Ascending aorta (tissue), 2 donors: ENCODE results near the gene MEGF11. TPM values are rescaled to one million over a fixed set of nuclear protein-coding genes. Genes with fewer than 3 reads are reported as not detected.

Source experiments
- DNase-seq, 2 donors: peaks; one replicate each; pipeline ENCODE4 v3.0.0-alpha.2; 2019; ENCODE audit warnings: low spot score in 2 of 2
- H3K27ac ChIP-seq, 2 donors: fragments of 200-600 bp; sonication (generic); one replicate each; pipeline ENCODE4 v1.5.1; 2016 to 2017; ENCODE audit warnings: mild to moderate bottlenecking in 1 of 2
- H3K27me3 ChIP-seq: fragments of 200-600 bp; sonication (generic); one replicate; pipeline ENCODE4 v1.5.1; 2017
- H3K36me3 ChIP-seq, 2 donors: fragments of 200-600 bp; sonication (generic); one replicate each; pipeline ENCODE4 v1.5.1; 2016
- H3K4me1 ChIP-seq, 2 donors: fragments of 200-600 bp; sonication (generic); one replicate each; pipeline ENCODE4 v1.5.1; 2016 to 2017; ENCODE audit warnings: mild to moderate bottlenecking in 1 of 2
- H3K4me3 ChIP-seq, 2 donors: fragments of 200-600 bp; sonication (generic); one replicate each; pipeline ENCODE4 v1.5.1; 2016 to 2017; ENCODE audit warnings: mild to moderate bottlenecking in 1 of 2
- H3K9me3 ChIP-seq, 2 donors: fragments of 200-600 bp; sonication (generic); one replicate each; pipeline ENCODE4 v1.5.1; 2016
- intact Hi-C: fragments of 100-400 bp; cut with DNase I; formaldehyde crosslinking; loops from one replicate; pipeline ENCODE4 v1.15.1; 2023
- total RNA-seq: library from RNA; depleted of rRNA; stranded (reverse); fragments of >200 nt; gene quantifications from one replicate; pipeline ENCODE4 v1.1.0, GENCODE V29; 2016
- TF ChIP-seq, protein P1 (sequence below), 3 experiments: fragments of 200-600 bp in 2 of 3; fragments of 450-650 bp in 1 of 3; sonication (generic) in 2 of 3; IDR thresholded peaks; one replicate each; pipeline ENCODE4 v1.5.1; 2016 to 2019; ENCODE audit warnings: antibody characterized with exemption in 3 of 3, mild to moderate bottlenecking in 1 of 3, moderate library complexity in 1 of 3

Gene MEGF11
- total RNA-seq, 1 donor from 2014 or later = not detected

DNA sequence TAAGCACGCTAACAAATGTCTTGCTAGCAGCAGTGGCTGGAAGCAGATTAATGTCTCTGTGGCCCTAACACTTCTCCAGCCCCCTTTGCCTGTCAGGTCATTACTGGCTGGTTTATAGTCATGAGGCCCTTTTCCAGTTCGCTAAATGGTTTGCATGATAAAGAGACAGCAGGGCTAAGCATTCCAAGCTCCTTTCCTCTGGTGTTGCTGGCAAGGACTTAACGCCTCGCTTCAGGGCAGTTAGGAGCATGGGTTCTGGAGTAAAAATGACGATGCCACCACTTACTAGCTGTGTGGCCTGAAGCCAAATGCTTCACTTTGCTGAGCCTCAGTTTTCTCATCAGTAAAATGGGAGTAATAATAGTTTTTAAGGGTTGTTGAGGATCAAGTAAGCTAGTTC lies 185.9 kb downstream of the MEGF11 start:
- Histone ChIP-seq H3K4me3 (no peak overlapping the region), H3K27me3 (no peaks in the 10 kb centered on the region), H3K36me3 (no peaks in the 10 kb centered on the region), H3K27ac (no peak overlapping the region), H3K9me3 (no peaks in the 10 kb centered on the region), H3K4me1 (no peaks in the 10 kb centered on the region)
- intact Hi-C loops = no loop called here
- TF ChIP-seq, protein P1, sequence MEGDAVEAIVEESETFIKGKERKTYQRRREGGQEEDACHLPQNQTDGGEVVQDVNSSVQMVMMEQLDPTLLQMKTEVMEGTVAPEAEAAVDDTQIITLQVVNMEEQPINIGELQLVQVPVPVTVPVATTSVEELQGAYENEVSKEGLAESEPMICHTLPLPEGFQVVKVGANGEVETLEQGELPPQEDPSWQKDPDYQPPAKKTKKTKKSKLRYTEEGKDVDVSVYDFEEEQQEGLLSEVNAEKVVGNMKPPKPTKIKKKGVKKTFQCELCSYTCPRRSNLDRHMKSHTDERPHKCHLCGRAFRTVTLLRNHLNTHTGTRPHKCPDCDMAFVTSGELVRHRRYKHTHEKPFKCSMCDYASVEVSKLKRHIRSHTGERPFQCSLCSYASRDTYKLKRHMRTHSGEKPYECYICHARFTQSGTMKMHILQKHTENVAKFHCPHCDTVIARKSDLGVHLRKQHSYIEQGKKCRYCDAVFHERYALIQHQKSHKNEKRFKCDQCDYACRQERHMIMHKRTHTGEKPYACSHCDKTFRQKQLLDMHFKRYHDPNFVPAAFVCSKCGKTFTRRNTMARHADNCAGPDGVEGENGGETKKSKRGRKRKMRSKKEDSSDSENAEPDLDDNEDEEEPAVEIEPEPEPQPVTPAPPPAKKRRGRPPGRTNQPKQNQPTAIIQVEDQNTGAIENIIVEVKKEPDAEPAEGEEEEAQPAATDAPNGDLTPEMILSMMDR (IDR thresholded peaks at IDR 0.05) = no peak
- no peak for DNase-seq

DNA sequence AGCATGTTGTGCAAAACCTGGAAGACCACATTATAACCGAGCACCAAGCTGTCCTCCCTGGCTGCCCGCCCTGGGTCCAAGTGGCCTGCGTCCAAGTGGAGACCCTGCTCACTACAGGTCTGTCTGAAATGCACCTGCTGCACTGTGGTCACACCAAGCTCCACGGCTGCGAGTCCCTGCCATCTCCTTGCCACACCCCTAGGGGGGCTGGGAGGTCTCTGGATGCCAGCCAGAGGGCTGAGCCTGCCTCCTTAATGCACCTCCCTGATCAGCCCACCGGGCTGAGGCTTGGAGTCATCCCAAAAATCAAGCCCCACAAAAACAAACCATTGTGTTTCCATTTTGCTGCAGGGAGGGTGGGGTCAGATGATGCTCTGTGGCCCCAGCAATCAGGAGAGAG lies 187.1 kb downstream of the MEGF11 start:
- TF ChIP-seq, protein P1 (IDR thresholded peaks at IDR 0.05) = no peak
- H3K4me3 ChIP-seq = no peak overlapping the region
- no peaks in the 10 kb centered on the region for H3K27me3 ChIP-seq
- H3K4me1 ChIP-seq = no peaks in the 10 kb centered on the region
- H3K27ac ChIP-seq = no peak overlapping the region
- H3K9me3 ChIP-seq = no peaks in the 10 kb centered on the region
- peak in 1 of 2 donors; percentile 28 for DNase-seq
- intact Hi-C loops = no loop called here
- no peaks in the 10 kb centered on the region for H3K36me3 ChIP-seq

DNA sequence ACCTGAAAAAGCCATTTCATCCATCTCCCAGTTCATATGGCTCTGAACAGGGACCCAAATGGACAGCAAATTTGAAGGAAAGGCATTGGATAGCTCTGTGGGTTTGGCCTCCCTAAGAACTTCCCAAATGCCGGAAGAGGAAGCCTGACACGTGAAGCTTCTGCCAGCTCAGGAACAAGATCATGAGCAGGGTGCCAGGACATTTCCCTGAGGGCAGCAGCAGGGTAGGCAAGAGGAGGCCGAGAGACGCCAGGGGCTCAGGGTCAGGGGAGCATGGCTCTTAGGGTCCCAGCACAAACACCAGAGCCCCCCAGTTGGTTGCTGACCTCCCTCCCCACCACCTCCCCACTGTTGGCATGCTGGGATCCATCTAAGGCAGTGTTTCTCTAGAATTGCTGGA lies 187.5 kb downstream of the MEGF11 start:
- no peak overlapping the region for H3K27ac ChIP-seq
- H3K27me3 ChIP-seq = no peaks in the 10 kb centered on the region
- no peaks in the 10 kb centered on the region for H3K9me3 ChIP-seq
- no peaks in the 10 kb centered on the region for H3K4me1 ChIP-seq
- TF ChIP-seq, protein P1 (IDR thresholded peaks at IDR 0.05) = no peak
- no peaks in the 10 kb centered on the region for H3K36me3 ChIP-seq
- intact Hi-C loops = no loop called here
- DNase-seq = peak in 1 of 2 donors; percentile 37
- no peak overlapping the region for H3K4me3 ChIP-seq

DNA sequence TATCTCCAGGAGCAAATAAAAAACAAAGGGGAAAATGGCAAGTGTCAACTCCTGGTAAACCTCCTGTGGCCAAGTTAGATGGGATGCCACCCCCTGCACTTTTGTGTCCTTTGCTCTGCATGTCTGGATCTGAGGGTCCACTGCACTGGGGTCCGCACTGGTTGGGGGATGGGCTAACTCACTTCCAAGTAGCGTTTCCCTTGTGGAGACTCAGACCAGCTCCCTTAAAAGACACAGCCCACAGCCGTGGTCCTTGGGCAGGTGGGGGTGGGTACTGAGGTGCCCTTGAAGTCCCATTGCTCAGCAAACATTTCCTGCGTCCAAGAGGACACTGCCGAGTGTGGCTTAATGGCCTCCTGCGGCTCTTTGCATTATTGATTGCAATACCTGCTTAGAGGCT lies 188.2 kb downstream of the MEGF11 start:
- TF ChIP-seq, protein P1 (IDR thresholded peaks at IDR 0.05) = no peak

DNA sequence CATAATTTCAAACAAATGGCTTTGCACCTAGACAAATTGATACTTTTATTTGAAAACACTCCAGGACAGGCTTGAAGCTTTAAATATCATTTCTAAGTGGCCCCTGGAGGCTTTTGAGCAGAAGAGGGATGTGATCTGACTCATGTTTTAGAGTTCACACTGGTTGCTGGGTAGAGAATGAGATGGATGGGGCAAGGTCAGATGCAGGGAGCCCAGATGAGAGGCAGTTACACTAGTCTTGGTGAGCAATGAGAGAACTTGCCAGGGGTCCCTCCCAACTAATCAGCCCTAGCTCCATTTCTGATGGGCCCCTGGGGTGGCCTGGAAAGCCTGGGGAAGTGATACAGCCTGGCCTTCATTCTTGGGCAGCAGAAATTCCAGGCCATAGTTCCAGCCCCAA lies 190.4 kb downstream of the MEGF11 start:
- H3K9me3 ChIP-seq = no peaks in the 10 kb centered on the region
- H3K27ac ChIP-seq = no peak overlapping the region
- no peaks in the 10 kb centered on the region for H3K27me3 ChIP-seq
- no peaks in the 10 kb centered on the region for H3K4me1 ChIP-seq
- TF ChIP-seq, protein P1 (IDR thresholded peaks at IDR 0.05) = no peak
- H3K36me3 ChIP-seq = no peaks in the 10 kb centered on the region
- intact Hi-C loops = no loop called here
- peak in 1 of 2 donors; percentile 24 for DNase-seq
- no peak overlapping the region for H3K4me3 ChIP-seq

More for the DNA sequence above, 188.2 kb downstream of the MEGF11 start:
- intact Hi-C loops = no loop called here
- no peak overlapping the region for H3K4me3 ChIP-seq
- no peaks in the 10 kb centered on the region for H3K4me1 ChIP-seq
- H3K36me3 ChIP-seq = no peaks in the 10 kb centered on the region
- H3K27ac ChIP-seq = no peak overlapping the region
- H3K9me3 ChIP-seq = no peaks in the 10 kb centered on the region
- peak in 1 of 2 donors; percentile 22 for DNase-seq
- no peaks in the 10 kb centered on the region for H3K27me3 ChIP-seq

DNA sequence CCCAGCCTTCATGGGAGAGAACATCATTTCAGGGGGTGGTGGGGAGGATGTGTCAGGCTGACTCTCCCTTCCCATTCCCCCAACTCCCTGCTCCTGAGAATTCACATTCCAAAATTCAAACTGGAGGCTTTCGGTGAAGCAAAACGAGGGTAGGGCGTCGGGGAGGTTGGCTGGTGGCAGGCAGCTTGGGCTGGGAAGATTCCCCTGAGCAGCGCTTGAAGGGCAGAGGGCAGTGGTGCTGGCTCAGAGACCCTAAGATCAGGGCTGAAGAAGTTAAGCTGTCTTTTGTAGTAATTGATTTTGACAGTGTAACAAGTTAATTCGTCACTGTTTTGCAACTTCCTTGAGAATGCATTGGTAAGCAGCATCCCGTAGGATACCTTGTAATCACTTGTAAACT lies 196.5 kb downstream of the MEGF11 start:
- Histone ChIP-seq H3K4me3 (no peak overlapping the region), H3K9me3 (no peaks in the 10 kb centered on the region), H3K36me3 (no peaks in the 10 kb centered on the region), H3K27ac (no peak overlapping the region), H3K4me1 (no peaks in the 10 kb centered on the region), H3K27me3 (no peaks in the 10 kb centered on the region)
- intact Hi-C loops = no loop called here
- DNase-seq = no peak
- TF ChIP-seq, protein P1 (IDR thresholded peaks at IDR 0.05) = no peak
